ENCODE results near the gene CEP170B.

GRCh38 chr14:104891121-104891551, 26.1 kb downstream of the CEP170B start:
- TF ChIP-seq CTCF (IDR thresholded peaks at IDR 0.05; ENCODE audit: insufficient read depth, low read length) (no peak), SPI1 (IDR thresholded peaks at IDR 0.05; ENCODE audit: borderline replicate concordance, low read depth) (no peak), POLR2AphosphoS5 (IDR thresholded peaks at IDR 0.05; ENCODE audit: low read depth) (no peak)
- TF ChIP-seq, protein P1, sequence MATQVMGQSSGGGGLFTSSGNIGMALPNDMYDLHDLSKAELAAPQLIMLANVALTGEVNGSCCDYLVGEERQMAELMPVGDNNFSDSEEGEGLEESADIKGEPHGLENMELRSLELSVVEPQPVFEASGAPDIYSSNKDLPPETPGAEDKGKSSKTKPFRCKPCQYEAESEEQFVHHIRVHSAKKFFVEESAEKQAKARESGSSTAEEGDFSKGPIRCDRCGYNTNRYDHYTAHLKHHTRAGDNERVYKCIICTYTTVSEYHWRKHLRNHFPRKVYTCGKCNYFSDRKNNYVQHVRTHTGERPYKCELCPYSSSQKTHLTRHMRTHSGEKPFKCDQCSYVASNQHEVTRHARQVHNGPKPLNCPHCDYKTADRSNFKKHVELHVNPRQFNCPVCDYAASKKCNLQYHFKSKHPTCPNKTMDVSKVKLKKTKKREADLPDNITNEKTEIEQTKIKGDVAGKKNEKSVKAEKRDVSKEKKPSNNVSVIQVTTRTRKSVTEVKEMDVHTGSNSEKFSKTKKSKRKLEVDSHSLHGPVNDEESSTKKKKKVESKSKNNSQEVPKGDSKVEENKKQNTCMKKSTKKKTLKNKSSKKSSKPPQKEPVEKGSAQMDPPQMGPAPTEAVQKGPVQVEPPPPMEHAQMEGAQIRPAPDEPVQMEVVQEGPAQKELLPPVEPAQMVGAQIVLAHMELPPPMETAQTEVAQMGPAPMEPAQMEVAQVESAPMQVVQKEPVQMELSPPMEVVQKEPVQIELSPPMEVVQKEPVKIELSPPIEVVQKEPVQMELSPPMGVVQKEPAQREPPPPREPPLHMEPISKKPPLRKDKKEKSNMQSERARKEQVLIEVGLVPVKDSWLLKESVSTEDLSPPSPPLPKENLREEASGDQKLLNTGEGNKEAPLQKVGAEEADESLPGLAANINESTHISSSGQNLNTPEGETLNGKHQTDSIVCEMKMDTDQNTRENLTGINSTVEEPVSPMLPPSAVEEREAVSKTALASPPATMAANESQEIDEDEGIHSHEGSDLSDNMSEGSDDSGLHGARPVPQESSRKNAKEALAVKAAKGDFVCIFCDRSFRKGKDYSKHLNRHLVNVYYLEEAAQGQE (IDR thresholded peaks at IDR 0.05; ENCODE audit: insufficient replicate concordance, low read depth) = no peak
